CD8-positive, alpha-beta memory T cell (primary cell): Measurements from ENCODE around the gene GRK1. TPM values are rescaled to one million over a fixed set of nuclear protein-coding genes. Genes with fewer than 3 reads are reported as not detected.

Experiments used
- CTCF ChIA-PET: fragments of 350-600 bp; sonication (Branson Sonifier 250); formaldehyde crosslinking; loops from one replicate; lab custom pipeline; 2021; ENCODE audit warnings: antibody characterized with exemption; lab: Charles Lee
- POLR2A ChIA-PET: fragments of 350-600 bp; sonication (Branson Sonifier 250); formaldehyde crosslinking; loops from one replicate; lab custom pipeline; 2021; ENCODE audit warnings: antibody characterized with exemption; lab: Charles Lee
- DNase-seq, 5 donors: peaks; one replicate each; pipeline versions ENCODE4 v3.0.0 to v3.0.0-alpha.2; 2020 to 2022; ENCODE audit warnings: mixed read lengths in 1 of 5
- H3K27ac ChIP-seq: one replicate; pipeline ENCODE4 v1.7.0; 2013; ENCODE audit warnings: low read depth, mild to moderate bottlenecking, low read length, moderate library complexity
- H3K27me3 ChIP-seq: 2 replicates; pipeline ENCODE4 v1.7.0; 2013; ENCODE audit warnings: low read length, mild to moderate bottlenecking; ENCODE audit not compliant: insufficient read depth, poor library complexity, severe bottlenecking
- H3K36me3 ChIP-seq: 2 replicates; pipeline ENCODE4 v1.7.0; 2013; ENCODE audit warnings: mild to moderate bottlenecking, low read length, moderate library complexity; ENCODE audit not compliant: insufficient read depth
- H3K4me1 ChIP-seq: 2 replicates; pipeline ENCODE4 v1.7.0; 2013; ENCODE audit warnings: mild to moderate bottlenecking, low read length, moderate library complexity; ENCODE audit not compliant: insufficient read depth
- H3K4me3 ChIP-seq: 2 replicates; pipeline ENCODE4 v1.7.0; 2013; ENCODE audit warnings: mild to moderate bottlenecking, low read length
- H3K9me3 ChIP-seq: 2 replicates; pipeline ENCODE4 v1.7.0; 2013; ENCODE audit warnings: mild to moderate bottlenecking, low read length
- H3K27ac Mint-ChIP-seq, 8 donors: one replicate each; pipeline ENCODE4 v1.8.0; 2020 to 2021; ENCODE audit warnings: mixed read lengths in 8 of 8, mild to moderate bottlenecking in 6 of 8, inconsistent platforms in 3 of 8, moderate library complexity in 3 of 8
- H3K27me3 Mint-ChIP-seq, 2 donors: one replicate each; pipeline ENCODE4 v1.8.0; 2020 to 2021; ENCODE audit warnings: mixed read lengths in 2 of 2, mild to moderate bottlenecking in 1 of 2, moderate library complexity in 1 of 2
- H3K36me3 Mint-ChIP-seq, 3 donors: one replicate each; pipeline ENCODE4 v1.8.0; 2020 to 2021; ENCODE audit warnings: mixed read lengths in 3 of 3, inconsistent platforms in 1 of 3, mild to moderate bottlenecking in 1 of 3
- H3K4me1 Mint-ChIP-seq, 3 donors: one replicate each; pipeline ENCODE4 v1.8.0; 2020 to 2021; ENCODE audit warnings: mixed read lengths in 3 of 3, inconsistent platforms in 1 of 3, mild to moderate bottlenecking in 1 of 3
- H3K4me3 Mint-ChIP-seq, 7 donors: one replicate each; pipeline ENCODE4 v1.8.0; 2020 to 2021; ENCODE audit warnings: mixed read lengths in 7 of 7, mild to moderate bottlenecking in 6 of 7, moderate library complexity in 4 of 7, inconsistent platforms in 2 of 7
- H3K9me3 Mint-ChIP-seq, 5 donors: one replicate each; pipeline ENCODE4 v1.8.0; 2020 to 2022; ENCODE audit warnings: mixed read lengths in 5 of 5, mild to moderate bottlenecking in 3 of 5, moderate library complexity in 2 of 5, inconsistent platforms in 1 of 5
- polyA plus RNA-seq: library from polyadenylated mRNA; unstranded; fragments of 300-500 nt; fragmentation: Illumina TruSeq; gene quantifications from one replicate; pipeline ENCODE4 v1.2.3, GENCODE V29; 2021
- total RNA-seq, 2 experiments: library from RNA; stranded (reverse); gene quantifications; one replicate each; pipeline ENCODE4 v1.2.3, GENCODE V29; 2021

GRK1 gene
- total and polyA plus RNA-seq, 3 experiments from 2014 or later, result not detected

GRCh38 chr13:113635048-113635420 is 32.0 kb upstream of the GRK1 start:
- Histone ChIP-seq H3K36me3 (peaks cover 6% of the 10 kb centered on the region), H3K27ac (no peak overlapping the region)
- peaks cover 22 to 85% (median 41%) of the 10 kb centered on the region in 3 donors for H3K36me3 Mint-ChIP-seq

GRCh38 chr13:113635709-113636108 is 31.3 kb upstream of the GRK1 start:
- Histone ChIP-seq H3K4me3 (no peak overlapping the region), H3K9me3 (no peaks in the 10 kb centered on the region), H3K36me3 (peaks cover 6% of the 10 kb centered on the region), H3K27me3 (no peaks in the 10 kb centered on the region), H3K4me1 (peaks cover 25% of the 10 kb centered on the region), H3K27ac (no peak overlapping the region)
- ChIA-PET CTCF (no interaction called here), POLR2A (no interaction called here)
- no peak for DNase-seq
- no peaks in the 10 kb centered on the region for H3K27me3 Mint-ChIP-seq
- H3K4me1 Mint-ChIP-seq, result peaks cover 0 to 10% (median 4%) of the 10 kb centered on the region in 3 donors
- no peak overlapping the region for H3K4me3 Mint-ChIP-seq
- peaks cover 28 to 86% (median 47%) of the 10 kb centered on the region in 3 donors for H3K36me3 Mint-ChIP-seq
- H3K27ac Mint-ChIP-seq, result no peak overlapping the region
- H3K9me3 Mint-ChIP-seq, result peaks cover 0 to 3% (median 0%) of the 10 kb centered on the region in 5 donors

More at GRCh38 chr13:113635048-113635420, 32.0 kb upstream of the GRK1 start:
- Histone ChIP-seq H3K4me1 (peaks cover 25% of the 10 kb centered on the region), H3K27me3 (no peaks in the 10 kb centered on the region), H3K4me3 (no peak overlapping the region), H3K9me3 (no peaks in the 10 kb centered on the region)
- H3K27ac Mint-ChIP-seq, result peak overlapping the region in 1 of 8 donors; percentile 38
- CTCF ChIA-PET, result no interaction called here
- H3K27me3 Mint-ChIP-seq, result no peaks in the 10 kb centered on the region
- H3K4me1 Mint-ChIP-seq, result peaks cover 0 to 10% (median 4%) of the 10 kb centered on the region in 3 donors
- peak in 1 of 5 donors; percentile 24 for DNase-seq
- no peak overlapping the region for H3K4me3 Mint-ChIP-seq
- POLR2A ChIA-PET, result no interaction called here
- H3K9me3 Mint-ChIP-seq, result peaks cover 0 to 2% (median 0%) of the 10 kb centered on the region in 5 donors

- H3K36me3 Mint-ChIP-seq, result peaks cover 31 to 86% (median 46%) of the 10 kb centered on the region in 3 donors
These were observed 30.6 kb upstream of the GRK1 start for GRCh38 chr13:113636266-113636963.

GRCh38 chr13:113637262-113638160 is 29.5 kb upstream of the GRK1 start:
- peaks cover 0 to 5% (median under 1%) of the 10 kb centered on the region in 5 donors for H3K9me3 Mint-ChIP-seq
- no peak overlapping the region for H3K4me3 ChIP-seq
- POLR2A ChIA-PET, result no interaction called here
- H3K4me1 ChIP-seq, result peaks cover 25% of the 10 kb centered on the region
- peaks cover 6% of the 10 kb centered on the region for H3K36me3 ChIP-seq
- H3K36me3 Mint-ChIP-seq, result peaks cover 42 to 88% (median 52%) of the 10 kb centered on the region in 3 donors
- H3K27me3 ChIP-seq, result no peaks in the 10 kb centered on the region
- H3K27ac Mint-ChIP-seq, result no peak overlapping the region
- DNase-seq, result peak in 1 of 5 donors; percentile 30
- H3K4me3 Mint-ChIP-seq, result no peak overlapping the region
- CTCF ChIA-PET, result no interaction called here
- H3K27me3 Mint-ChIP-seq, result no peaks in the 10 kb centered on the region
- no peaks in the 10 kb centered on the region for H3K9me3 ChIP-seq
- peaks cover 0 to 10% (median 4%) of the 10 kb centered on the region in 3 donors for H3K4me1 Mint-ChIP-seq
- no peak overlapping the region for H3K27ac ChIP-seq

More at GRCh38 chr13:113636266-113636963, 30.6 kb upstream of the GRK1 start:
- Histone ChIP-seq H3K36me3 (peaks cover 6% of the 10 kb centered on the region), H3K27me3 (no peaks in the 10 kb centered on the region), H3K9me3 (no peaks in the 10 kb centered on the region), H3K4me1 (peaks cover 25% of the 10 kb centered on the region), H3K4me3 (no peak overlapping the region), H3K27ac (no peak overlapping the region)
- Mint-ChIP-seq H3K27ac (no peak overlapping the region), H3K27me3 (no peaks in the 10 kb centered on the region), H3K4me1 (peaks cover 0 to 10% (median 4%) of the 10 kb centered on the region in 3 donors), H3K9me3 (peaks cover 0 to 3% (median 0%) of the 10 kb centered on the region in 5 donors), H3K4me3 (no peak overlapping the region)
- ChIA-PET POLR2A (no interaction called here), CTCF (no interaction called here)
- DNase-seq, result peak in 1 of 5 donors; percentile 28

GRCh38 chr13:113638173-113638746 is 28.8 kb upstream of the GRK1 start:
- H3K4me3 Mint-ChIP-seq, result no peak overlapping the region
- peaks cover 0 to 6% (median 3%) of the 10 kb centered on the region in 5 donors for H3K9me3 Mint-ChIP-seq
- DNase-seq, result peak in 1 of 5 donors; percentile 36
- H3K4me1 Mint-ChIP-seq, result peaks cover 0 to 10% (median 4%) of the 10 kb centered on the region in 3 donors
- Histone ChIP-seq H3K27me3 (no peaks in the 10 kb centered on the region), H3K4me3 (no peak overlapping the region), H3K27ac (no peak overlapping the region), H3K4me1 (peaks cover 25% of the 10 kb centered on the region), H3K36me3 (peaks cover 6% of the 10 kb centered on the region), H3K9me3 (no peaks in the 10 kb centered on the region)
- ChIA-PET CTCF (no interaction called here), POLR2A (no interaction called here)
- peaks cover 40 to 82% (median 48%) of the 10 kb centered on the region in 3 donors for H3K36me3 Mint-ChIP-seq
- H3K27me3 Mint-ChIP-seq, result no peaks in the 10 kb centered on the region
- H3K27ac Mint-ChIP-seq, result no peak overlapping the region

GRCh38 chr13:113638806-113639205 is 28.2 kb upstream of the GRK1 start:
- Histone ChIP-seq H3K4me3 (no peak overlapping the region), H3K27me3 (no peaks in the 10 kb centered on the region), H3K27ac (no peak overlapping the region), H3K4me1 (peaks cover 21% of the 10 kb centered on the region), H3K9me3 (no peaks in the 10 kb centered on the region), H3K36me3 (peaks cover 6% of the 10 kb centered on the region)
- peak in 1 of 5 donors; percentile 10 for DNase-seq
- peaks cover 40 to 76% (median 47%) of the 10 kb centered on the region in 3 donors for H3K36me3 Mint-ChIP-seq
- peaks cover 0 to 10% (median 4%) of the 10 kb centered on the region in 3 donors for H3K4me1 Mint-ChIP-seq
- H3K9me3 Mint-ChIP-seq, result peaks cover 0 to 6% (median 3%) of the 10 kb centered on the region in 5 donors
- no peak overlapping the region for H3K4me3 Mint-ChIP-seq
- no peaks in the 10 kb centered on the region for H3K27me3 Mint-ChIP-seq
- ChIA-PET POLR2A (no interaction called here), CTCF (no interaction called here)
- H3K27ac Mint-ChIP-seq, result peak overlapping the region in 1 of 8 donors; percentile 8

- CTCF ChIA-PET, result no interaction called here
- H3K27me3 Mint-ChIP-seq, result no peaks in the 10 kb centered on the region
- H3K36me3 ChIP-seq, result peaks cover 6% of the 10 kb centered on the region
- no peak overlapping the region for H3K27ac Mint-ChIP-seq
- H3K4me3 Mint-ChIP-seq, result no peak overlapping the region
- peaks cover 0 to 6% (median 3%) of the 10 kb centered on the region in 5 donors for H3K9me3 Mint-ChIP-seq
- no peaks in the 10 kb centered on the region for H3K27me3 ChIP-seq
- H3K36me3 Mint-ChIP-seq, result peaks cover 38 to 67% (median 38%) of the 10 kb centered on the region in 3 donors
- H3K27ac ChIP-seq, result no peak overlapping the region
- H3K4me1 Mint-ChIP-seq, result peaks cover 0 to 1% (median 0%) of the 10 kb centered on the region in 3 donors
- POLR2A ChIA-PET, result no interaction called here
- H3K4me1 ChIP-seq, result peaks cover 13% of the 10 kb centered on the region
- no peak overlapping the region for H3K4me3 ChIP-seq
- peak in 2 of 5 donors; percentile 13 to 39 for DNase-seq
- no peaks in the 10 kb centered on the region for H3K9me3 ChIP-seq
These were observed 27.3 kb upstream of the GRK1 start for GRCh38 chr13:113639616-113640262.
